Mucosa of descending colon (tissue), 3 donors: ENCODE measurements around the gene EARS2. TPM values are rescaled to one million over a fixed set of nuclear protein-coding genes. Genes with fewer than 3 reads are reported as not detected.
A peak's percentile ranks its signal among the peaks of the same experiment; 100 is the strongest.

ENCODE experiments used
- ATAC-seq: fragments of 200-7000 bp; cut with Tn5 transposase; one replicate; pipeline ENCODE4 v1.9.1; 2020; ENCODE audit warnings: mild to moderate bottlenecking, moderate library complexity
- DNase-seq, 3 donors: peaks; one replicate each; pipeline ENCODE4 v3.0.0-alpha.2; 2020
- H3K36me3 ChIP-seq: fragments of 200-600 bp; one replicate; pipeline ENCODE4 v1.8.0; 2021; ENCODE audit warnings: low read depth, mild to moderate bottlenecking
- H3K4me1 ChIP-seq: fragments of 200-600 bp; one replicate; pipeline ENCODE4 v1.8.0; 2021; ENCODE audit warnings: low read depth, mild to moderate bottlenecking
- H3K4me3 ChIP-seq: fragments of 200-600 bp; one replicate; pipeline ENCODE4 v1.8.0; 2021; ENCODE audit warnings: mild to moderate bottlenecking
- H3K9me3 ChIP-seq: fragments of 200-600 bp; one replicate; pipeline ENCODE4 v1.8.0; 2021; ENCODE audit warnings: mild to moderate bottlenecking
- intact Hi-C, 2 donors: fragments of 100-400 bp; cut with DNase I in 1 of 2; cut with micrococcal nuclease in 1 of 2; formaldehyde crosslinking; loops; one replicate each; pipeline versions ENCODE4 v1.11.0 to v1.11.1; 2022; cut with DNase I, micrococcal nuclease
- total RNA-seq, 3 donors: library from RNA; stranded (reverse); fragmentation: NEBNext Ultra II Directional in 2 of 3; extraction: Animal tissue kit (Norgen Biotek cat#: 25700) in 2 of 3; gene quantifications; one replicate each; pipeline versions ENCODE4 v1.2.1 to v1.2.4, GENCODE V29; 2021 to 2023
- TF ChIP-seq, protein P1 (sequence below): fragments of 200-600 bp; IDR thresholded peaks from one replicate; pipeline ENCODE4 v1.8.0; 2022; ENCODE audit warnings: antibody characterized with exemption, mild to moderate bottlenecking
- donor health status: DM: no; HTN: no; CAD: no; lungs with moderate emphysema.
- donor health status: DM: no; HTN: no; CAD: no.
- donor health status: DM: no; HTN: yes; CAD: no.

EARS2 gene
- total RNA-seq, 3 donors from 2014 or later: 15.2 to 18.0 (median 17.2) TPM

DNA sequence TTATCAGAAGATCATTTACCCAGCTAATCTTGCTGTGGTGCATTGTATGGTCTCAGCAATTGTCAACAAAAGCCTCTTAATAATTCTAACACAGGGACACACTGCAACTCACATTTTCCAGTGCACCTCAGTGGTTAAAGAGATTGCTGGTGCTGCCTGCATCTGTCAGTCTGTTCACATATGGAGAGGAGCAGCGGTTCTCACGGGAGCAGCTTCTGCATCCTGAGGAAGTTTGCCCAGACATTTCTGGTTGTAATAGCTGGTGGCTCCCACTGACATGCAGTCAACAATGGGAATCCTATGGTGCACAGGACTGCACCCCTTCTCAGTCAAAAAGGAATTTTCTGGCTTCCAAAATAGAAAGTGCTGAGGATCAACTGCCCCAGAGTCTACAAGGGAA lies 54.7 kb downstream of the EARS2 start:
- TF ChIP-seq, protein P1, sequence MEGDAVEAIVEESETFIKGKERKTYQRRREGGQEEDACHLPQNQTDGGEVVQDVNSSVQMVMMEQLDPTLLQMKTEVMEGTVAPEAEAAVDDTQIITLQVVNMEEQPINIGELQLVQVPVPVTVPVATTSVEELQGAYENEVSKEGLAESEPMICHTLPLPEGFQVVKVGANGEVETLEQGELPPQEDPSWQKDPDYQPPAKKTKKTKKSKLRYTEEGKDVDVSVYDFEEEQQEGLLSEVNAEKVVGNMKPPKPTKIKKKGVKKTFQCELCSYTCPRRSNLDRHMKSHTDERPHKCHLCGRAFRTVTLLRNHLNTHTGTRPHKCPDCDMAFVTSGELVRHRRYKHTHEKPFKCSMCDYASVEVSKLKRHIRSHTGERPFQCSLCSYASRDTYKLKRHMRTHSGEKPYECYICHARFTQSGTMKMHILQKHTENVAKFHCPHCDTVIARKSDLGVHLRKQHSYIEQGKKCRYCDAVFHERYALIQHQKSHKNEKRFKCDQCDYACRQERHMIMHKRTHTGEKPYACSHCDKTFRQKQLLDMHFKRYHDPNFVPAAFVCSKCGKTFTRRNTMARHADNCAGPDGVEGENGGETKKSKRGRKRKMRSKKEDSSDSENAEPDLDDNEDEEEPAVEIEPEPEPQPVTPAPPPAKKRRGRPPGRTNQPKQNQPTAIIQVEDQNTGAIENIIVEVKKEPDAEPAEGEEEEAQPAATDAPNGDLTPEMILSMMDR: no peak
- H3K4me1 ChIP-seq: peaks cover 13% of the 10 kb centered on the region
- no peak for ATAC-seq

GRCh38 chr16:23501291-23501690 lies 55.9 kb downstream of the EARS2 start:
- no peak for ATAC-seq
- DNase-seq: no peak

More for the DNA sequence above, 54.7 kb downstream of the EARS2 start:
- no peak for DNase-seq
- H3K4me3 ChIP-seq: no peak overlapping the region
- intact Hi-C loops: no loop called here
- no peaks in the 10 kb centered on the region for H3K9me3 ChIP-seq
- H3K36me3 ChIP-seq: no peaks in the 10 kb centered on the region

DNA sequence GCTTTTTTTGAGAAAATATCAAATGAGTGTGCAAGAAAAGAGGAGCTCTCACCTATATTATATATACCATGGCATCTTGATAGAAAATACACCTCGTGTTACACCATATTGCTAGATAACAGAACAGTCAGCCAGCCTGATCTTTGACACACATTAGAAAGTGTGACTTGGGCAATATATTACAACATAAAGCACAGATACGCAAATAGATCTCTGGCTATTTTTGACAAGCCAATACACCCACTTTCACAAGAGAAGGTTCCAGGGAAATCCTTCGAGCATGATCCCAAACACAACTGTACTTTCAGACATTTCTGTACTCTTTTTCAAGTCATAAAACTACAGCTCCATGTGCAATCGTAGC lies 56.3 kb downstream of the EARS2 start:
- DNase-seq (no peak), ATAC-seq (peak; percentile 22)
- TF ChIP-seq, protein P1: no peak
- intact Hi-C loops: no loop called here
- H3K9me3 ChIP-seq: no peaks in the 10 kb centered on the region
- peaks cover 13% of the 10 kb centered on the region for H3K4me1 ChIP-seq
- no peaks in the 10 kb centered on the region for H3K36me3 ChIP-seq
- no peak overlapping the region for H3K4me3 ChIP-seq

More at GRCh38 chr16:23501291-23501690, 55.9 kb downstream of the EARS2 start:
- no peak overlapping the region for H3K4me3 ChIP-seq
- intact Hi-C loops: no loop called here
- H3K4me1 ChIP-seq: peaks cover 13% of the 10 kb centered on the region
- no peaks in the 10 kb centered on the region for H3K9me3 ChIP-seq
- no peaks in the 10 kb centered on the region for H3K36me3 ChIP-seq
- TF ChIP-seq, protein P1: no peak

DNA sequence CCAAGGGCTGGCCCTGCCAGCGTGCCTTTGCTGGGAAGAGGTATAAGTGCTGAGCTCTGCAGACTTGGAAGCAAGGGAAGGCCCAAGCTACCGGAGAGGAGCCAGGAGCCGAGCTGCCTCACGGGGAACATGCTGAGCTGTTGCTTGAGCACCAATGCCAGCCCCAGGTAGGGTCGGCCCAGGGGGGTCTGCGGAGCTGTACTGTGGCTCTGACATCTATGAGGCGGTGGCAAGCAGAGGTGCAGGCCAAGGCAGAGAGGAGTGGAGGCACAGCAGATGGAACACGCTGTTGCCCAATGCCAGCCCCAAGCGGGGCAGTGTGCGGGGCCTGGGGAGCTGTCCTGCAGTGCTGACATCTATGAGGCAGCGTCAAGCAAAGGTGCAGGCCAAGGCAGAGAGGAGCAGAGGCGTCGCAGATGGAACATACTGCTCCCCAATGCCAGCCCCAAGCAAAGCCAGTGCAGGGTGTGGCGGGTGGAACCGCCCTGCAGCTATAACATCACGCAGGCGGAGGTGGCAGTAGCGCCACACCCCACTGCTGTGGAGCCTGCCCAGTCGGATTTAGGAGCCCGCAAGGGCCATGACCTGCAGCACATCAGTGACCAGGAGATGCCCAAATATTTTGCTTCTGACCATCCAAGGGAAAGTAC lies 56.8 kb downstream of the EARS2 start:
- peak; percentile 72 to 79 (median 74) for DNase-seq

GRCh38 chr16:23499801-23500200 lies 57.3 kb downstream of the EARS2 start:
- DNase-seq (peak in 1 of 3 donors; percentile 45), ATAC-seq (peak; percentile 27)
- H3K9me3 ChIP-seq: no peaks in the 10 kb centered on the region
- TF ChIP-seq, protein P1: no peak
- intact Hi-C loops: no loop called here
- peaks cover 13% of the 10 kb centered on the region for H3K4me1 ChIP-seq
- H3K36me3 ChIP-seq: no peaks in the 10 kb centered on the region
- no peak overlapping the region for H3K4me3 ChIP-seq

More for the DNA sequence above, 56.8 kb downstream of the EARS2 start:
- Histone ChIP-seq H3K36me3 (no peaks in the 10 kb centered on the region), H3K9me3 (no peaks in the 10 kb centered on the region), H3K4me1 (peaks cover 13% of the 10 kb centered on the region), H3K4me3 (no peak overlapping the region)
- intact Hi-C loops: no loop called here
- ATAC-seq: peak; percentile 93
- TF ChIP-seq, protein P1: no peak

- no peaks in the 10 kb centered on the region for H3K9me3 ChIP-seq
- DNase-seq (no peak), ATAC-seq (no peak)
- H3K4me1 ChIP-seq: peaks cover 13% of the 10 kb centered on the region
- TF ChIP-seq, protein P1: no peak
- no peak overlapping the region for H3K4me3 ChIP-seq
- intact Hi-C loops: no loop called here
- no peaks in the 10 kb centered on the region for H3K36me3 ChIP-seq
These were observed 58.3 kb downstream of the EARS2 start for GRCh38 chr16:23498863-23499262.
